GM12801 (cell line): ENCODE data around the gene ITPA.

Source experiments
- TF ChIP-seq, protein P1 (sequence below): IDR thresholded peaks from one replicate; pipeline ENCODE4 v1.5.1; 2011; ENCODE audit warnings: control low read depth; ENCODE audit not compliant: insufficient read length; ENCODE audit errors: extremely low read depth

Gene ITPA

DNA sequence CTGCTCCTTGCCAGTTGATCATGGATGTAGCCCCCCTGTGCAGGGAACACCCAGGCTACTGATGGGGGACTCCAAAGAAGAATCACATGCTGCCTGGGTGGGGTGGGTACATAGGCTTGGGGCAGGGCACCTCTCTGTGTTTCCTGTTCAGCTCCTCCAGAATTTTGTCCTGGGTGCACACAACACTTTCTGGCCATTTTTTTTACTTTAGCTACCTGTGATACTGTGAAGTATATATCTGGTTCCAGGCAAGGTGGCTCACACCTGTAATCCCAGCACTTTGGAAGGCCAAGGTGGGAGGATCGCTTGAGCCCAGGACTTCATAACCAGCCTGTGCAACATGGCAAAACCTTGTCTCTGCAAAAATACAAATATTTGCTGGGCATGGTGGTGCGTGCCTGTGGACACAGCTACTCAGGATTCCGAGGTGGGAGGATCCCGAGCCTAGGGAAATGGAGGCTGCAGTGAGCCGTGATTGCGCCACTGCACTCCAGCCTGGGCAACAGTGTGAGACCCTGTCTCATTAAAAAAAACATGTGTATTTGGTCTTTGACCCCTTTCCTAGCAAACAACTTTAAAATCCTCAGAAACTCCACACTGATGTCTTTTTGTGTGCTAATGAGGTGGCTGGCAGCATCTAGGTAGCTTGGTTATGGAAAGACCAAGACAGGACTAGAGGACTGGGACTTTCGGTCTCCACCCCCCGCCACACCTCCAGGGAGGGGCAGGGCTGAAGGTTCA, 15.6 kb downstream of the ITPA start:
- TF ChIP-seq, protein P1, sequence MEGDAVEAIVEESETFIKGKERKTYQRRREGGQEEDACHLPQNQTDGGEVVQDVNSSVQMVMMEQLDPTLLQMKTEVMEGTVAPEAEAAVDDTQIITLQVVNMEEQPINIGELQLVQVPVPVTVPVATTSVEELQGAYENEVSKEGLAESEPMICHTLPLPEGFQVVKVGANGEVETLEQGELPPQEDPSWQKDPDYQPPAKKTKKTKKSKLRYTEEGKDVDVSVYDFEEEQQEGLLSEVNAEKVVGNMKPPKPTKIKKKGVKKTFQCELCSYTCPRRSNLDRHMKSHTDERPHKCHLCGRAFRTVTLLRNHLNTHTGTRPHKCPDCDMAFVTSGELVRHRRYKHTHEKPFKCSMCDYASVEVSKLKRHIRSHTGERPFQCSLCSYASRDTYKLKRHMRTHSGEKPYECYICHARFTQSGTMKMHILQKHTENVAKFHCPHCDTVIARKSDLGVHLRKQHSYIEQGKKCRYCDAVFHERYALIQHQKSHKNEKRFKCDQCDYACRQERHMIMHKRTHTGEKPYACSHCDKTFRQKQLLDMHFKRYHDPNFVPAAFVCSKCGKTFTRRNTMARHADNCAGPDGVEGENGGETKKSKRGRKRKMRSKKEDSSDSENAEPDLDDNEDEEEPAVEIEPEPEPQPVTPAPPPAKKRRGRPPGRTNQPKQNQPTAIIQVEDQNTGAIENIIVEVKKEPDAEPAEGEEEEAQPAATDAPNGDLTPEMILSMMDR = no peak

DNA sequence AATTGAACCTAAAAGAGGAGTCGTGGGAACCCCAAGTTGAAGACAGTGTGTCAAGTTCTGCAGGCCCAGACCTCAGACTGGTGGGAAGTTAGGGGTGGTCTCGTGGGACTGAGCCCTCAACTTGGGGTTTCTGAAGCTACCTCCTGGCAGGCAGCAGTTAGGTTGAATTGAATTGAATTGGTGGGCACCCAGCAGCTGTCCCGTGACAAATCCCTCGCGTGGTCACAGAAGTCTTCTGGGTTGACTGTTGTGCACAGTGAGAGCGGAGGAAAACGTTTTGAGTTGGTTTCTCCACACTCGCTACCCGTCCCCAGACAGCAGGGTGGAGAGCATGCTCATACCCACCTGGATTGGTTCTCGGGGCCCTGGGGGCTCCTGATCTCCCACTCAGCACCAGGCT, 16.8 kb downstream of the ITPA start:
- TF ChIP-seq, protein P1 = no peak

DNA sequence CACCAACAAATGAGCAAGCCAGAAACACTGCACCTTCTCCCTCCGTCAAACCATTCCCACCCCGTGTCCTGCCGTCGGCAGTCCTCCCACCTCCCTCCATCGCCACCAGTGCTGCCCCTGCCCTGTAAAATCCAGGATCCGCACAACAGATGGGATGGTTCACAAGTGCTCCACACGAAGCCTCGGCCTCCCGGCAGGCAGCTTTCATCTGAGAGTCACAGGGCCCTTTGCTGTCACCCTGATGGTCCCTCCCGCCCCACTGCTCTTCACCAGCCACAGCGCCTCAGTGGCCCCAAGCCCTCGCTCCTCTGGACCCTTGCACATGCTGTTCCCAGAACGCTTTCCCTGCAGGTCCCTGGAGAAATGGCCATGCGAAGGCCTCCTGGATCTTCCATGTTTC, 17.6 kb downstream of the ITPA start:
- TF ChIP-seq, protein P1 = no peak

DNA sequence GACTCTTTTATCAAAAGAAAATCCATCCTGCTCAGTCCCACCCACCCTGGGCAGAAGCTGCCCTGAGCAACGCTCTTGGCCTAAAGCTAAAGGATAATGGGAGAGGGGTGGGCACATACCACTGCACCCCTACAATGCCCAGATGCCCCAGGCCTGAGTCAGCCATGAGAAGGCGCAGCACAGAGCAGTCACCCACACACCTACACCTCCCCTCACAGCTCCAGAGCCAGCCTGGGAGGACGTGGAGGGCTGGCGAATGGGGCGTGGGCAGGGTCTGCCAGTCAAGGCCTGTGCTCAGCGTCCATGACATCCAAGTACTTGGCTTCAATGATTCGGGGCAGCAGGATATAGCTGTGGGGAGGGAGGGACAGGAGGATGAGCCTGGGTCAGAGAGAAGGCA, 18.2 kb downstream of the ITPA start:
- TF ChIP-seq, protein P1 = no peak

DNA sequence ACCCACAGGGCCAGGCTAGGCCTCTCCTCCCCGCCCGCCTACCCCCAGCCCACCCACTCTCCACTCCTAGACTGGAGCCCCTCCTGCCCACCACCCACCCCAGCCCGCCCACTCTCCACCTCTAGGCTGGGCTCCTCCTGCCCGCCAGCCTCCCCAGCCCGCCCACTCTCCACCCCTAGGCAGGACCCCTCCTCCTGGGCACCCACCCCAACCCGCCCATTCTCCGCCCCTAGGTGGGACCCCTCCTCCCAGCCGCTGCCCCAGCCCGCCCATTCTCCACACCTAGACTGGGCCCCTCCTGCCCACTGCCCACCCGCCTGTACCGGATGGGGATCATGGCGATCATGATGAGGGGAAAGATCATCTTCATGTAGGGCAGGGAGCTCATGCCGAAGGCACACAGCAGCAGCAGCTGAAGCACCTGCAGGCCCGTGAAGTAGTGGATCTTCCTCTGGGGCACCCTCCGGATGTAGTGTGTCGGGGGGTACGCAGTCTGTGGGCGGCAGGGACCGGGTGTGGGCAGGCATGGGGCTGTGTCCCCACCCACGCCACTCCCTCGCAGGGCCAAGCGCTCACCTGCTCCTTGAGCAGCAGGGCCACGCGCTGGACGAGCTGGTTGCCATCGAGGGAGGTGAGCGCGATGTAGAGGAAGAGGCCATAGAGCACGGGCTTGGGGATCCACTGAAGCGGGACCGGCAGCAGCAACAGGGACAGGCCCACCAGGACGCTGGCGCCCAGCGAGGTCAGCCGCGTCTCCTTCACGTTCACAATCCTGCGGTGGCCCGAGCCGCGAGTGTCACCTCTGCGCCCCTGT, 18.8 kb downstream of the ITPA start:
- TF ChIP-seq, protein P1 = no peak

DNA sequence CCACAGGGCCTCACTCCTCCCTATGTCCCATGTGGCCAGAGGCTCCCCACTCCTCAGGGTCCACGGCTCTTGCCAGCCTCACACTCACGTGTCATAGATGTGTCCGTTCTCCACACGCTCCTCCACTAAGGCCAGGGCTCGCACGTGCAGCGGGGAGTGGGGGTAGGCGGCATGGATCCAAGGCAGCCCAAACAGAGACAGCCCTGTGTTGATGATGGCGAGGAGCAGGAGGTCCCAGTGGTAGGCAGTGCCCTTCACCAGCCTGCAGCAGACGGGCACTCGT, 19.4 kb downstream of the ITPA start:
- TF ChIP-seq, protein P1 = no peak

DNA sequence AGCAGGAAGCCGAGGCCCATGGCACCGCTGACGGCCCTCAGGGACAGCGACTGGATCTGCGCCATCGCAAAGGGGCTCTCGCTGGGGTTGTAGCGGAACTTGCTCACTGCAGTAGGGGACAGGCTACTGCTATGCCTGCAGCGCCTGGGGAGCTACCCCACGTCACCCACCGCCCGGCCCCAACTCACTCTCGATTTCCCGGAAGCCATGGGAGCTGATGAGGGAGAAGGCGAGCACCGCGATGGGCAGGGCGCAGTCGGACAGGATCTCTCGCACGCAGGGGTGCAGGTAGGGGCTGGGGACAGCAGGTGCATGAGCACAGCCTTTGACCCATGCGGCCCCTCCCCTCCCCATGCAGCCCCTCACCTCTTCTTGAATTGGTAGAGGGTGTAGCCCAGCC, 19.9 kb downstream of the ITPA start:
- TF ChIP-seq, protein P1 = no peak
